Activated naive CD8-positive, alpha-beta T cell (primary cell): ENCODE results near the gene SMURF1.

Experiments used
- H3K27ac Mint-ChIP-seq: one replicate; pipeline ENCODE4 v1.8.0; 2021; ENCODE audit warnings: mixed read lengths
- H3K27me3 Mint-ChIP-seq: one replicate; pipeline ENCODE4 v1.8.0; 2021; ENCODE audit warnings: mixed read lengths
- H3K36me3 Mint-ChIP-seq: one replicate; pipeline ENCODE4 v1.8.0; 2021; ENCODE audit warnings: mixed read lengths
- H3K4me1 Mint-ChIP-seq: one replicate; pipeline ENCODE4 v1.8.0; 2021; ENCODE audit warnings: low read depth, mixed read lengths
- H3K4me3 Mint-ChIP-seq: one replicate; pipeline ENCODE4 v1.8.0; 2021; ENCODE audit warnings: mild to moderate bottlenecking, mixed read lengths
- H3K9me3 Mint-ChIP-seq: one replicate; pipeline ENCODE4 v1.8.0; 2021; ENCODE audit warnings: low read depth, mixed read lengths

SMURF1 gene

DNA sequence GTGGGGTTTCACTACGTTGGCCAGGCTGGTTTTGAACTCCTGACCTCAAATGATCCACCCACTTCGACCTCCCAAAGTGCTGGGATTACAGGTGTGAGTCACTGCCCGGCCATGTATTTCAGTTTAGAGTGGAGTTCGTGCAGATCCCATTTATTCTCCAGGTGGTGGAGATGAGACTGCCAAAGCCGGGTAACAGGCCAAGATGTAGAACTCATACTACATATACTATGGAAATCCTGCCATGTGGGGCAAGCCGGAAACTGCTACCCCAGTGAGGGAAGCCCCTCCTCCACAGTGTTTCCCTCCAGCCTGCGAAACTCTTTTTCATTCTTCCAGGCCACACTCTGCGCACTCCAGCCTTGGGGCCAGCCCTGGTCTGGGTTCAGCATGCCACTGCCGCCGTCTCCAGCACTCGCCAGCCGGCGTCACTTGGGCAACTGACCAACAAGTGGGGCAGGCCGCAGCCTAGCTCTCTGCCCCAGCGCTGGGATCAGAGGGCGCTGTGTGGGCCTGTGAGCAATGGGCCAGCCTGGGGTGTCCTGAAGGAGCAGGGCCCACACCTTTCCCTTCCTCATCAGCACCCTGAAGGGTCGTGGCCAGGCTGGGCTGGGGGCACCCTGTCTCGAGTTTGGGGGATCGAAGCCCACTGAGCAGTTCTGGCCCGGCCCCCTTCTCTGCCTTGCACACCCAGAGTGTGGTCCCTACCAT, 143.6 kb downstream of the SMURF1 start:
- H3K4me1 Mint-ChIP-seq, result peaks cover 34% of the 10 kb centered on the region
- H3K9me3 Mint-ChIP-seq, result no peaks in the 10 kb centered on the region
- H3K4me3 Mint-ChIP-seq, result peak overlapping the region; percentile 77
- H3K36me3 Mint-ChIP-seq, result peaks cover 13% of the 10 kb centered on the region
- no peaks in the 10 kb centered on the region for H3K27me3 Mint-ChIP-seq
- H3K27ac Mint-ChIP-seq, result peak overlapping the region; percentile 94

DNA sequence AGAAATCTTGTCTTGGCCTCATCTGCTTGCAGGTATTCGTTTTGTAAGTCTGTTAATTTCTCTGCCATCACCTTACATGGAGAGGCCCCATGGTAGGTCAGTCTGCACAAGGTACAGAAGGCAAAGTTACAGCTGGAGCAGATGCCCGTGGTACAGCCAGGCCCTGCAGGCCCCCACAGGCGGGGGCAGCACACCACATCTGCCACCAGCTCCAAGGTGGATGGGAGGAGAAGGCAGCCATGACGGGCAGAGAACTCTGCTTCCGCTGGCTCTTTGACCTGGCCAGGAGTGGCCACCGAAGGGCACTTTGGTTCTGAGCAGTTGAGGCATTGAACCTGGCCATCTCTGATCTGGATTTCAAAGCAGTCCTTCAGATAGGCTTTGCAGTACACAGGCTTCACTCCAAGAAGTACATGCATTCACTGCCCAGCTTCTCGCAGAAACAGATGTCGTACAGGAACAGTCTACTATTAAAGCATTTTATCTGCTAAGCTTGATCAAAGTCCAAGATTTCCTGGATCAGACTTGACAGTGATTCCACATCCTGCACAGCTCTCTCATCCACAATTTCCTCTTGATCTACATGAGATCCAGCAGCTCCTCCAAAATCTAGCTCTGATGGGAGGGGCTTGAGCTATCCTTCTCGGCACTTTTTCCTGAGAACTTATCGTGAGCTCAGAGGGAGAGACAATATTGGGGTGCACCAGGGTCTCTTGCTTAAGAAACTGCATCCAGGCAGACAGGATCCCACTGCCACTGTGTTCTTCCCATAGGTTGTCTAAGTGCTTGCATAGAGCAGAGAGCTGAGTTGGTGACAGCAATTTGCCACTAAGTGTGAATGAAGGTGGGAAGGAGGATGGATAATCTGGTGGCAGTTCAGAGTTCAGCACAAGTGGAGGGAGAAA, 144.8 kb downstream of the SMURF1 start:
- Mint-ChIP-seq H3K27me3 (no peaks in the 10 kb centered on the region), H3K4me3 (no peak overlapping the region), H3K27ac (peak overlapping the region; percentile 73), H3K9me3 (no peaks in the 10 kb centered on the region), H3K36me3 (peaks cover 13% of the 10 kb centered on the region), H3K4me1 (peaks cover 36% of the 10 kb centered on the region)

DNA sequence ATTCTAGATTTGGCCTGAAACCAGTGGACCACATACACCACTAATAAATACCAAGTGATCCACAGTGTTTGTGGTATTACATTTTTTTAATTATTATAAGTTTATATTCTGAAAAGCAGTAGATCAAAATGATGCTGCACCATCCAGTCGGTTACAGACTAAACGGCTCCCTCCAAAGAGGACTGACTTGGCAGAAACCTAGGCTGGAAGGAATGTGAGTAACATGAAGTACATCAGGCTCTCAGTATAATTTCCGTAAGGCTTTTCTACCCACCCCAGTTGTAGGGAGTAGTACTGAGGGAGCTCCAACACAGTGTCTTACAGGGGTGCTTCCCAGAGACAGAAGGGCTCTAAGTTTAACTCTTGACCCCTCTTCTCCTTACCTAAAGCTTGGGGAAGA, 146.1 kb downstream of the SMURF1 start:
- H3K4me1 Mint-ChIP-seq, result peaks cover 36% of the 10 kb centered on the region
- no peak overlapping the region for H3K4me3 Mint-ChIP-seq
- peaks cover 13% of the 10 kb centered on the region for H3K36me3 Mint-ChIP-seq
- no peak overlapping the region for H3K27ac Mint-ChIP-seq
- H3K9me3 Mint-ChIP-seq, result no peaks in the 10 kb centered on the region
- no peaks in the 10 kb centered on the region for H3K27me3 Mint-ChIP-seq

DNA sequence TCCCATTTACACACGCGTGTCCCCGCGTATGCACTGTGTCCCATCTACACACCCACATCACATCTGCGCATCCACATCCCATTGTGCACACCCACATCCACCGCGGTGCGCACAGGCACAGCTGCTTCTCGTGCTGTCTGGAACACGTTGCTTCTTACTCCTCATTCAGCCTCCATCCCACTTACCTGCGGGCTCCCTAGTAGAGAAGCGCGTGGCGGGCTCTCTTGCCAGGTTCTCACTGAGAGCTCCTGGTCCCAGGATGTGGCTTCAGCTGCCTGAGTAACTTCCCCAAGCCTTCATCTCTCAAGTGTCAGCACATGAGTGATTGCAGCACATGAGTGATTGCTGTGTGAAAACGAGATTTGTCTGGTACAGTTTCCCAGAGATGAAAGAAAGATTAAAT, 147.8 kb downstream of the SMURF1 start:
- Mint-ChIP-seq H3K4me1 (peaks cover 25% of the 10 kb centered on the region), H3K4me3 (peak overlapping the region; percentile 51), H3K9me3 (no peaks in the 10 kb centered on the region), H3K36me3 (peaks cover 8% of the 10 kb centered on the region), H3K27ac (peak overlapping the region; percentile 81), H3K27me3 (no peaks in the 10 kb centered on the region)

DNA sequence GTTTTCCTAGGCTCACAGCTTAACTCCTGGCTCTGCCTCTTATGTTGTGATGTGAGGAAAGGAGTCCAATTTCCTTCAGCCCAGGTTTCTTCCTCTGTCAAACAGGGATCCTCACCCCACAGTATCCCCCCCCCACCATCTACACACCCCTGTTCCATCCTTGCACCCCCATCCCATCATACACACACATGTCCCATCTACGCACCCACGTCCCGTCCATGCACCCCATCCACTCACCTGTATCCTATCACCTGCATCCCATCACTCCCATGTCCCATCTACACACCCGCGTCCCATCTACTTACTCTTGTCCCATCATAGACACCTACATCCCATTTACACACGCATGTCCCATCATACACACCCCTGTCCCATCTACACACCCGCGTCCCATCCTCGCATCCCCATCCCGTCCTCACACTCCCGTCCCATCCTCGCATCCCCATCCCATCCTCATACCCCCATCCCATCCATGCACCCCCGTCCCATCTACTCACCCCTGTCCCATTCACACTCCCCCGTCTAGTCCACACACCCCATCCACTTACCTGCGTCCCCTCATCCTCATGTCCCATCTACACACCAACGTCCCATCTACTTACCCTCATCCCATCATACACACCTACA, 148.3 kb downstream of the SMURF1 start:
- peak overlapping the region; percentile 81 for H3K27ac Mint-ChIP-seq
- H3K4me3 Mint-ChIP-seq, result peak overlapping the region; percentile 51
- H3K27me3 Mint-ChIP-seq, result no peaks in the 10 kb centered on the region
- peaks cover 20% of the 10 kb centered on the region for H3K4me1 Mint-ChIP-seq
- peaks cover 5% of the 10 kb centered on the region for H3K36me3 Mint-ChIP-seq
- H3K9me3 Mint-ChIP-seq, result no peaks in the 10 kb centered on the region

DNA sequence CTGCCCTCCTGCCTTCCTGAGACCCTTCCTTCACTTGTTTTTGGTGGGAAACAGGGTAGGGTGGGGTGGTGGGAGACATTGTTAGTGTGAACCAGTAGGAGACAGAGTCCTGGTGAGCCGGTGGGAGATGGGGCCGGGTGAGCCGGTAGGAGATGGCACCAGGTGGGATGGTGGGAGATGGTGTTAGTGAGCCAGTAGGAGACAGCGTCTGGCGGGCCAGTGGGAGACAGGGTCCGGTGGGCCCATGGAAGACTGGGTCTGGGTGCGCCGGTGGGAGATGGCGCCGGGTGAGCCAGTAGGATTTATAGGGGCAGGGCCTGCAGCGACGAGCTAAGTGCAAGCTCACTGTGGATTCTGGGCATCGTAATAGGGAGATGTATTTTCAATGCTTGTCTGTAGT, 148.8 kb downstream of the SMURF1 start:
- H3K4me3 Mint-ChIP-seq, result no peak overlapping the region
- H3K9me3 Mint-ChIP-seq, result no peaks in the 10 kb centered on the region
- no peaks in the 10 kb centered on the region for H3K27me3 Mint-ChIP-seq
- peaks cover 7% of the 10 kb centered on the region for H3K36me3 Mint-ChIP-seq
- H3K4me1 Mint-ChIP-seq, result peaks cover 23% of the 10 kb centered on the region
- no peak overlapping the region for H3K27ac Mint-ChIP-seq

DNA sequence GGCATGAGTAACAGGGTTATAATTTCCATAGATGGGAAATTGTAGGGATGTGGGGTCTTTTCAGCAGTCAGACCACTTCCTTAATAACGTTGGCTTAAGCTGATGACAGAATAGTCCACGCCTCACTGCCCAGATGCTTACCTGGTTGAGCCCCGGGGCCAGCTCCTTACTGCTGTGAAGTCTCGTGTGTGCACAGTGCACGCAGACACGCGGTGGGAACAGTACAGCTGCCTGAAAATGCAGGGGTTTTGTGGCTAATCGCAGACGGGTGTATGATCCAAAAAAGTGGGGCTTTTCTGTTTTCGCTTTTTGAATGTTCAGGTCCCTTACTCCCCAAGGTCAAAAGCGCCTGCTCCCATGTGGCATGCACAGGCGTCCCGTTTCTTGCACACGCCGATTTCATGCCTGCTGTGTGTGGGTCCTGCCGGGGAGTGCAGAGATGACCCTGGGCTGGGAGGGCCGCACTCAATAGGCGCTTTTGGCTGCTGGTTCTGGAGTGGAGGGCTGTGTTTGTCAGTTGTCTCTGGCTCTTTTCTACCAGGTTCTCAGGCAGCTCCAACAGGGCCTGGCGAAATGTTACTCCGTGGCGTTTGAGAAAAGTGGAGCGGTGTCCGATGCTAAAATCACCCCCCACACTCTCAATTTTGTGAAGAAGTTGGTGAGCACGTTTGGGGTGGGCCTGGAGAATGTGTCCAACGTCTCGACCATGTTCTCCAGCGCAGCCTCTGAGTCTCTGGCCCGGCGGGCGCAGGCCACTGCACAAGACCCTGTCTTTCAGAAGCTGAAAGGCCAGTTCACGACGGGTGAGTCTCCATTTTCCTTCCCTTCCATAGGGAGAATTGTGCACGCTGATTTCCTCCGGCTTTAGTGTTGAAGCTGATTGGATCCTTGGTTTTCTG, 149.6 kb downstream of the SMURF1 start:
- H3K9me3 Mint-ChIP-seq, result no peaks in the 10 kb centered on the region
- peaks cover 27% of the 10 kb centered on the region for H3K4me1 Mint-ChIP-seq
- peaks cover 9% of the 10 kb centered on the region for H3K36me3 Mint-ChIP-seq
- no peak overlapping the region for H3K4me3 Mint-ChIP-seq
- no peaks in the 10 kb centered on the region for H3K27me3 Mint-ChIP-seq
- no peak overlapping the region for H3K27ac Mint-ChIP-seq

DNA sequence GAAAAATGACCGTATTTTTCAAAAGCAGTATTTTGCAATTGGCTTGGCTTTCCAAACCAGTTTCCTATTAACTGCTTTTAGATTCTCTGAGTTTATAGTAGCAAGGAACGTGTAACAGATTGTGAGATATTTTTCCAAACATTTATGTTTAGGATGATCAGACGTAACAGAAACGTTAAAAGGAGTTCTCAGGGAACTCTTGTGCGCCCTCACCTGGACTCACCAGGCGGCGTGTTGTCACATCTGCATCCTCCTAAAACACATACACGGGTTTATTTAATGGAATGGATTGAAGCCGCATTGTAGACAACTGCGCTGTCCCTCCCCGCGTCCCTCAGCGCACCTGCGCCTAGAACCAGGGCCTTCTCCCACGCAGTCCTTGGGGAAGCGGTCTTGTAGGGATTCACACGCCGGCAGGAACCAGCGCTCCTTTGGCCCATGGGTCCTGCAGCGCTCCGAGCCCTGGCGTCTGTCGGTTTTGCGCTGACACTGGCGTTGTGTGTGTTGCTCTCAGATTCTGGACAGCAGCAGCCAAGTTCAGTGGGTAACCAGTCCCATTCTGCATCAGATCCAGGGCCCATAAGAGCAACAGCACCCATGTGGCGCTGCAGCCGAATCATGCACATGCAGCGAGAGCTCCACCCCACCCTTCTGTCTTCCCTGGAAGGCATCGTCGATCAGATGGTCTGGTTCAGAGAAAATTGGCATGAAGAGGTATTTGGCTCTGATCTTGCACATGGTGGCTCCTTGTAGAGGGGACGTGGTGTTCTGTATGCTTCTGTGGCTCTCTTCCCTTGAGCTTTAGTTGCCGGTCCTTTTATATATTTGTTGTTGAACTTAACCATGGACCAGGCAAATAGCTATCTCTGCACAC, 150.6 kb downstream of the SMURF1 start:
- H3K27ac Mint-ChIP-seq, result no peak overlapping the region
- H3K9me3 Mint-ChIP-seq, result no peaks in the 10 kb centered on the region
- H3K4me1 Mint-ChIP-seq, result peaks cover 37% of the 10 kb centered on the region
- peaks cover 14% of the 10 kb centered on the region for H3K36me3 Mint-ChIP-seq
- no peak overlapping the region for H3K4me3 Mint-ChIP-seq
- H3K27me3 Mint-ChIP-seq, result no peaks in the 10 kb centered on the region

DNA sequence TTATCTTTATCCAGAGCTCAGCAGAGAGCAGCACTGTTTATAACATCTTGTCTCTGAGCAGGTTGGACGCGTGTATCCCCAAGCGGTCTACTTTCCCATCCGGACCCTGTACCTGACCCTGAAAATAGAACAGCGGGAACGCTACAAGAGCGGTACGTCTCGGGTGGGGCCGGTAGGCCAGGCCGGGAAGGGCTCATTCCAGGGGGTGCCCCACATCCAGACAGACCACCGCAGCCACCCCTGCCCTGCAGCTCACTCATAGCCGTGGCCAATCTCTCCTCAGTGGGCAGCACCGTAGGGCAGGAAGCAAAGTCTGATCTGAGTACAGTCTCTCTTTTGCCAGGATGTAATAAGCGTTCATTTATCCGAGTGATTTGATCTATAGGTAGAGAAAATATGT, 151.8 kb downstream of the SMURF1 start:
- Mint-ChIP-seq H3K27ac (peak overlapping the region; percentile 4), H3K36me3 (peaks cover 14% of the 10 kb centered on the region), H3K4me1 (peaks cover 49% of the 10 kb centered on the region), H3K9me3 (no peaks in the 10 kb centered on the region), H3K27me3 (no peaks in the 10 kb centered on the region), H3K4me3 (no peak overlapping the region)

DNA sequence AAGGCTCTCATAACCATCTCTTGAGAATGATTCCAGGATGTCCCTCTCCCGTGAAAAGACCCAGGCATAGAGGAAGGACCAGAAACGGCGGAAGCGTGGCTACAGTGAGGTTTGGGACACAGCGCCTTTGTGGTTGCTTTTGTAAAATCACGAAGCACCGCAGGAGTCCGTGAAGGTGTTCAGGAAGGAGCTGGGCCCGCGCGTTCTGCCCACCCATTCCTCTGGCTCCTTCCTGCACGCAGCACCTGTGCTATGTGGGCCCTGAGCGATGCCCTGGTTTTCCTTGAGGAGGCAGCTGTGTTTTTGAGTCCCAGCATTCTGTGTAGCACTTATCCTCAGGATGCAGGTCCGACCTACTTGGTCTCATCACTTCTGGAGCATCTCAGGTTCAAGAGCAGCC, 152.8 kb downstream of the SMURF1 start:
- Mint-ChIP-seq H3K4me3 (no peak overlapping the region), H3K4me1 (peaks cover 46% of the 10 kb centered on the region), H3K36me3 (peaks cover 20% of the 10 kb centered on the region), H3K27me3 (no peaks in the 10 kb centered on the region), H3K27ac (no peak overlapping the region), H3K9me3 (no peaks in the 10 kb centered on the region)

DNA sequence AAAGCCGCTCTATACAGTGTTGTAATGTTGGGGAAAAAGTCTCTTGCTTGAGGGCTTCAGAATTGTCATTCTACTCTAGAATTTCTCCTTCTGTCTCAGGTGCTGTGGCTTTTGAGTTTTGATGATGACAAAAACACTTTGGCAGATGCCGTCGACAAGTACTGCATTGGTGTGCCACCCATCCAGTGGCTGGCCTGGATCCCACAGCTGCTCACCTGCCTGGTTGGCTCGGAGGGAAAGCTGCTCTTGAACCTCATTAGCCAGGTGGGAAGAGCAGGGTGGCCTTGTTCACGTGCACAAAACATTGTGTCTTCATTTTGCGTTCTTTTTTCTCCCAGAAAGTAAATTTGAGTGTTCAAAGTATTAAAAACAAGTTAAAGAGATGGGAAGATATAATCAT, 153.6 kb downstream of the SMURF1 start:
- no peak overlapping the region for H3K4me3 Mint-ChIP-seq
- peaks cover 41% of the 10 kb centered on the region for H3K4me1 Mint-ChIP-seq
- peak overlapping the region; percentile 46 for H3K27ac Mint-ChIP-seq
- H3K9me3 Mint-ChIP-seq, result peaks cover 5% of the 10 kb centered on the region
- H3K27me3 Mint-ChIP-seq, result no peaks in the 10 kb centered on the region
- H3K36me3 Mint-ChIP-seq, result peaks cover 26% of the 10 kb centered on the region

DNA sequence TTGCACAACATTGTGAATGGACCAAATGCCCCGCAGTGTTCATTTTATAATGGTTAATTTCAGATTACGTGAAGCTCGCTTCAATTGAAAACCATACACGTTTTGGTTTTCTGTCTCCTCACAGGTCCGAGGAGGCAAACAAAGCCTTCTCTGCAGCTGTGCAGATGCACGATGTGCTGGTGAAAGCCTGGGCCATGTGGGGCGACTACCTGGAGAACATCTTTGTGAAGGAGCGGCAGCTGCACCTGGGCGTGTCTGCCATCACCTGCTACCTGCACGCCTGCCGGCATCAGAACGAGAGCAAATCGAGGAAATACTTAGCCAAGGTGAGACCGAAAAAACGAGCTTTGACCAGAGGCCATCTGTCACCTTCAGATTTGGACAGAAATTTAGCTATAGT, 155.3 kb downstream of the SMURF1 start:
- Mint-ChIP-seq H3K9me3 (peaks cover 5% of the 10 kb centered on the region), H3K4me1 (peaks cover 40% of the 10 kb centered on the region), H3K27ac (peak overlapping the region; percentile 89), H3K27me3 (no peaks in the 10 kb centered on the region), H3K36me3 (peaks cover 35% of the 10 kb centered on the region), H3K4me3 (no peak overlapping the region)

DNA sequence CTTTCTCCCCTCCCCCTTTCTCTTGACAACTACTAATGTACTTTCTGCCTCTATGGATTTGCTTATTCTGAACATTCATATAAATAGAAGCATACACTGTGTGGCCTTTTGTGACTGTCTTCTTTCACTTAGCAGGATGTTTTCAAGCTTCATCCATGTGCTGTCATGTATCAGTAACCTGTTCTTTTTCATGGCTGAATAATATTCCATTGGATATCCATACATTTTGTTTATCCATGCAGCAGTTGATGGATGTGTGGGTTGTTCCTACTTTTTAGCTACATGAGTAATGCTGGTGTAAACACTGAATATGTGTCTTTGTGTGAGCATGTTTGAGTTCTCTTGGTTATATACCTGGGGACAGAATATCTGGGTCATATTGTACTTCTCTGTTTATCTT, 158.0 kb downstream of the SMURF1 start:
- H3K27ac Mint-ChIP-seq, result no peak overlapping the region
- H3K36me3 Mint-ChIP-seq, result peaks cover 42% of the 10 kb centered on the region
- no peaks in the 10 kb centered on the region for H3K27me3 Mint-ChIP-seq
- H3K9me3 Mint-ChIP-seq, result peaks cover 5% of the 10 kb centered on the region
- H3K4me1 Mint-ChIP-seq, result peaks cover 36% of the 10 kb centered on the region
- H3K4me3 Mint-ChIP-seq, result no peak overlapping the region

DNA sequence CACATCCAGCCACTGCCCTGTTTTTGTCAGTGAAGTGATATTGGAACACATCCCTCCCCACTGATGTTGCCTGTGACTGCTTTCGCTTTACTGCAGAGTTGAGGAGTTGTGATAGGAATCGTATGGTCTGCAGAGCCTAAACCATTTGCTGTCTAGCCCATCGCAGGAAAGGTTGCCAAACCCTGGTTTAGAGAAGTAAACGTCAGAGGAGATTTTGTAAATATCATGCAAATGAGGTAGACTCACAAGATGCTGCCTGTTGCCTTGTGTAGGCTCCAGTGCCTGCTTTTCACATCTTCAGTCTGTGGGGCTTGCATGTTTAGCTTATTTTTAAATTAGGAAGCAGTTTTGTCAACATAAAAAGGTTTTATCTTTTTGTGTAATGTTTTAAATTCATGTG, 158.5 kb downstream of the SMURF1 start:
- Mint-ChIP-seq H3K9me3 (peaks cover 5% of the 10 kb centered on the region), H3K36me3 (peaks cover 41% of the 10 kb centered on the region), H3K27me3 (no peaks in the 10 kb centered on the region), H3K4me1 (peaks cover 35% of the 10 kb centered on the region), H3K4me3 (no peak overlapping the region), H3K27ac (no peak overlapping the region)
